ENCODE data around the gene NME3. TPM values are rescaled to one million over a fixed set of nuclear protein-coding genes. Genes with fewer than 3 reads are reported as not detected.

Gene NME3
- total and polyA plus RNA-seq, 2 of the 13 experiments (the other 11 are each of a cell fraction or from before 2014, with no cell fraction given): 10.4 to 15.9 TPM

DNA sequence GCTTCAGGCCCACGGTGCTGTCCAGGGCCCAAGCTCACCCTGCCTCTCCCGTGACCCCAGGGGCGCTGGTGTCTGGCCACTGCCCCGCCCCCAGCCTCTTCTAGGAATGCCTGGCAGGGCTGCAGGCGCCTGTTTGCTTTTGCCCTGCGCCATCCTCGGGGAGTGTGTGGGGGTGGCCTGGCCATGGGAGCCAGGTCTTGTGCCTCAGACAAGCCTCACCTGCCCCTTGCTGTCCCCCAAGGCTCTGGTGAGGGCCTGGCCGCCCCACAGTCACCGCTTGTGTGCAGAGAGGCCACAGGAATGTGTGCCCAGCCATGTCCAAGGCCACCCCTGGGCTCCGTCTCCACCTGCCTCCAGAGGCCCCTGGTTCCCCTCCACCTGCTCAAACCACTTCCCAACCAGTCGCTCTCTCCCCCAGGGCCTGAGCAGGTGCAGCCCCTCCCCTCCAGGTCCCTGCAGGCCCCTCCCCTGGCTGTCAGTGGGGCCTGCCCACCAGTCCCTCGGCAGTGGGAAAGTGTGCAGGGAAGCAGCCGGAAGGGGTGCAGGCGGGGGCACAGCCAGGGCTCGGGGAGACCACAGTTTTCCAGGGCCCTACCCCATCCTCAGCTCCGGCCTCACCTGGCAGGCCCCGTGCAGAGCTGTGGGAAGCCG is 23.0 kb upstream of the NME3 start (continued):
- TF ChIP-seq, protein P1, sequence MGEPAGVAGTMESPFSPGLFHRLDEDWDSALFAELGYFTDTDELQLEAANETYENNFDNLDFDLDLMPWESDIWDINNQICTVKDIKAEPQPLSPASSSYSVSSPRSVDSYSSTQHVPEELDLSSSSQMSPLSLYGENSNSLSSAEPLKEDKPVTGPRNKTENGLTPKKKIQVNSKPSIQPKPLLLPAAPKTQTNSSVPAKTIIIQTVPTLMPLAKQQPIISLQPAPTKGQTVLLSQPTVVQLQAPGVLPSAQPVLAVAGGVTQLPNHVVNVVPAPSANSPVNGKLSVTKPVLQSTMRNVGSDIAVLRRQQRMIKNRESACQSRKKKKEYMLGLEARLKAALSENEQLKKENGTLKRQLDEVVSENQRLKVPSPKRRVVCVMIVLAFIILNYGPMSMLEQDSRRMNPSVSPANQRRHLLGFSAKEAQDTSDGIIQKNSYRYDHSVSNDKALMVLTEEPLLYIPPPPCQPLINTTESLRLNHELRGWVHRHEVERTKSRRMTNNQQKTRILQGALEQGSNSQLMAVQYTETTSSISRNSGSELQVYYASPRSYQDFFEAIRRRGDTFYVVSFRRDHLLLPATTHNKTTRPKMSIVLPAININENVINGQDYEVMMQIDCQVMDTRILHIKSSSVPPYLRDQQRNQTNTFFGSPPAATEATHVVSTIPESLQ (CRISPR knock-in tag; conservative IDR thresholded peaks at IDR 0.05): no peak
- TF ChIP-seq ZBTB49 (CRISPR knock-in tag; IDR thresholded peaks at IDR 0.05; ENCODE audit: borderline replicate concordance) (no peak), ZFP36 (IDR thresholded peaks at IDR 0.05; ENCODE audit: borderline replicate concordance, low read depth, low read length, partially characterized antibody) (no peak), ZNF780A (CRISPR knock-in tag; IDR thresholded peaks at IDR 0.05) (no peak), HDAC1 (CRISPR knock-in tag; IDR thresholded peaks at IDR 0.05) (peak; percentile 64; the same call in 1 of the 2 replicates), ZNF605 (CRISPR knock-in tag; IDR thresholded peaks at IDR 0.05) (no peak), RORA (CRISPR knock-in tag; IDR thresholded peaks at IDR 0.05) (no peak), FOXC1 (CRISPR knock-in tag; IDR thresholded peaks at IDR 0.05; ENCODE audit: borderline replicate concordance) (no peak), RXRB (CRISPR knock-in tag; IDR thresholded peaks at IDR 0.05; ENCODE audit: borderline replicate concordance) (peak; percentile 43; the same call in 1 of the 2 replicates), HOXA9 (CRISPR knock-in tag; IDR thresholded peaks at IDR 0.05; ENCODE audit: borderline replicate concordance) (no peak), ONECUT2 (CRISPR knock-in tag; IDR thresholded peaks at IDR 0.05) (no peak), ZNF513 (CRISPR knock-in tag; conservative IDR thresholded peaks at IDR 0.05) (no peak), ZNF329 (CRISPR knock-in tag; IDR thresholded peaks at IDR 0.05; ENCODE audit: low read depth) (no peak), ZKSCAN1 (IDR thresholded peaks at IDR 0.05; ENCODE audit: low read length) (no peak), KDM3A (CRISPR knock-in tag; IDR thresholded peaks at IDR 0.05; ENCODE audit: low read depth) (peak; percentile 44; the same call in 1 of the 2 replicates), XBP1 (CRISPR knock-in tag; IDR thresholded peaks at IDR 0.05) (no peak), ZSCAN20 (CRISPR knock-in tag; IDR thresholded peaks at IDR 0.05; ENCODE audit: borderline replicate concordance) (no peak)
- TF ChIP-seq, protein P2, sequence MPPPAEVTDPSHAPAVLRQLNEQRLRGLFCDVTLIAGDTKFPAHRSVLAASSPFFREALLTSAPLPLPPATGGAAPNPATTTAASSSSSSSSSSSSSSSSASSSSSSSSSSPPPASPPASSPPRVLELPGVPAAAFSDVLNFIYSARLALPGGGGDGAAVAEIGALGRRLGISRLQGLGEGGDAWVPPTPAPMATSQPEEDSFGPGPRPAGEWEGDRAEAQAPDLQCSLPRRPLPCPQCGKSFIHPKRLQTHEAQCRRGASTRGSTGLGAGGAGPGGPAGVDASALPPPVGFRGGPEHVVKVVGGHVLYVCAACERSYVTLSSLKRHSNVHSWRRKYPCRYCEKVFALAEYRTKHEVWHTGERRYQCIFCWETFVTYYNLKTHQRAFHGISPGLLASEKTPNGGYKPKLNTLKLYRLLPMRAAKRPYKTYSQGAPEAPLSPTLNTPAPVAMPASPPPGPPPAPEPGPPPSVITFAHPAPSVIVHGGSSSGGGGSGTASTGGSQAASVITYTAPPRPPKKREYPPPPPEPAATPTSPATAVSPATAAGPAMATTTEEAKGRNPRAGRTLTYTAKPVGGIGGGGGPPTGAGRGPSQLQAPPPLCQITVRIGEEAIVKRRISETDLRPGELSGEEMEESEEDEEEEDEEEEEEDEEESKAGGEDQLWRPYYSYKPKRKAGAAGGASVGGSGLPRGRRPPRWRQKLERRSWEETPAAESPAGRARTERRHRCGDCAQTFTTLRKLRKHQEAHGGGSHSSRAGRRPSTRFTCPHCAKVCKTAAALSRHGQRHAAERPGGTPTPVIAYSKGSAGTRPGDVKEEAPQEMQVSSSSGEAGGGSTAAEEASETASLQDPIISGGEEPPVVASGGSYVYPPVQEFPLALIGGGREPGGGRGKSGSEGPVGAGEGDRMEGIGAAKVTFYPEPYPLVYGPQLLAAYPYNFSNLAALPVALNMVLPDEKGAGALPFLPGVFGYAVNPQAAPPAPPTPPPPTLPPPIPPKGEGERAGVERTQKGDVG (CRISPR knock-in tag; IDR thresholded peaks at IDR 0.05; ENCODE audit: borderline replicate concordance): no peak
- TF ChIP-seq, protein P3, sequence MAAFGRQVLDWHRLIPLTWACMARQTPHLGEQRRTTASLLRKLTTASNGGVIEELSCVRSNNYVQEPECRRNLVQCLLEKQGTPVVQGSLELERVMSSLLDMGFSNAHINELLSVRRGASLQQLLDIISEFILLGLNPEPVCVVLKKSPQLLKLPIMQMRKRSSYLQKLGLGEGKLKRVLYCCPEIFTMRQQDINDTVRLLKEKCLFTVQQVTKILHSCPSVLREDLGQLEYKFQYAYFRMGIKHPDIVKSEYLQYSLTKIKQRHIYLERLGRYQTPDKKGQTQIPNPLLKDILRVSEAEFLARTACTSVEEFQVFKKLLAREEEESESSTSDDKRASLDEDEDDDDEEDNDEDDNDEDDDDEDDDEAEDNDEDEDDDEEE (CRISPR knock-in tag; IDR thresholded peaks at IDR 0.05): no peak

All from HepG2 (cell line).